ENCODE results near the gene NPHP4.

Gene NPHP4

DNA sequence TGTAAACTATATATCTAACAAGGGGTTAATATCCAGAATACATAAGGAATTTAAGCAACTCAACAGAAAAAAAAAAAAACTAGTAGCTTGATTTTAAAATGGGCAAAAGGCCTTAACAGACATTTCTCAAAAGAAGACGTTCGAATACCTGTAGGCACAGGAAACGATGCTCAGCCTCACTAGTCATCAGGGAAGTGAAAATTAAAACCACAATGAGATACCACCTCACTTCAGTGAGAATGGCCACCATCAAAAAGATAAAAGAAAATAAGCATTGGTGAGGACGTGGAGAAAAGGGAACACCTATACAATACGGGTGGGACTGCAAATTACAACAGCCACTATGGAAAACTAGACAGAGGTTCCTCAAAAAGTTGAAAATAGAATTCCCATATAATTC is 37.3 kb downstream of the NPHP4 start:
- ChIA-PET POLR2A (no interaction called here), CTCF (no interaction called here)
- TF ChIP-seq, protein P1, sequence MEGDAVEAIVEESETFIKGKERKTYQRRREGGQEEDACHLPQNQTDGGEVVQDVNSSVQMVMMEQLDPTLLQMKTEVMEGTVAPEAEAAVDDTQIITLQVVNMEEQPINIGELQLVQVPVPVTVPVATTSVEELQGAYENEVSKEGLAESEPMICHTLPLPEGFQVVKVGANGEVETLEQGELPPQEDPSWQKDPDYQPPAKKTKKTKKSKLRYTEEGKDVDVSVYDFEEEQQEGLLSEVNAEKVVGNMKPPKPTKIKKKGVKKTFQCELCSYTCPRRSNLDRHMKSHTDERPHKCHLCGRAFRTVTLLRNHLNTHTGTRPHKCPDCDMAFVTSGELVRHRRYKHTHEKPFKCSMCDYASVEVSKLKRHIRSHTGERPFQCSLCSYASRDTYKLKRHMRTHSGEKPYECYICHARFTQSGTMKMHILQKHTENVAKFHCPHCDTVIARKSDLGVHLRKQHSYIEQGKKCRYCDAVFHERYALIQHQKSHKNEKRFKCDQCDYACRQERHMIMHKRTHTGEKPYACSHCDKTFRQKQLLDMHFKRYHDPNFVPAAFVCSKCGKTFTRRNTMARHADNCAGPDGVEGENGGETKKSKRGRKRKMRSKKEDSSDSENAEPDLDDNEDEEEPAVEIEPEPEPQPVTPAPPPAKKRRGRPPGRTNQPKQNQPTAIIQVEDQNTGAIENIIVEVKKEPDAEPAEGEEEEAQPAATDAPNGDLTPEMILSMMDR (IDR thresholded peaks at IDR 0.05; ENCODE audit: control extremely low read depth, extremely low read depth, low read depth, missing control alignments): no peak
- no peak for DNase-seq (ENCODE audit: extremely low spot score)

DNA sequence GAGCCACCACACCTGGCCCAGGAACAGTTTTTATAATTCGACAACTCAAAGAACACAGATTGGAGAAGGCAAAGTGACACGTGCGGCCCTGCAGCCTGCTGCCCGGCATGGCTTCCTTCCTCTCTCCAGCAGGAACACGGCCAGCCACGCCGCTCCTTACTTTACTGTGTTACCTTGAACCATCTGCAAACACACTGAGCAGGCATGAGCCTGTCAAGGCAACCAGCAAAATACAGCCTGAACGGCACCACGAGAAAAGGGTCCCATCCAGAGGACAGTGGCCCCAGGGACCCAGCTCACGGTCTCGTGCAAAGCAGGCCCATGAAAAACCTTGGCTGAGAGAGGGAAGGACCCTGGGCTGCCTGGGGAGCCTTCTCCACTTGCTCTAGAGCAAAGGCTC is 38.8 kb downstream of the NPHP4 start:
- POLR2A ChIA-PET: no interaction called here
- TF ChIP-seq, protein P1 (IDR thresholded peaks at IDR 0.05; ENCODE audit: control extremely low read depth, extremely low read depth, low read depth, missing control alignments): no peak
- CTCF ChIA-PET: no interaction called here
- DNase-seq (ENCODE audit: extremely low spot score): no peak

DNA sequence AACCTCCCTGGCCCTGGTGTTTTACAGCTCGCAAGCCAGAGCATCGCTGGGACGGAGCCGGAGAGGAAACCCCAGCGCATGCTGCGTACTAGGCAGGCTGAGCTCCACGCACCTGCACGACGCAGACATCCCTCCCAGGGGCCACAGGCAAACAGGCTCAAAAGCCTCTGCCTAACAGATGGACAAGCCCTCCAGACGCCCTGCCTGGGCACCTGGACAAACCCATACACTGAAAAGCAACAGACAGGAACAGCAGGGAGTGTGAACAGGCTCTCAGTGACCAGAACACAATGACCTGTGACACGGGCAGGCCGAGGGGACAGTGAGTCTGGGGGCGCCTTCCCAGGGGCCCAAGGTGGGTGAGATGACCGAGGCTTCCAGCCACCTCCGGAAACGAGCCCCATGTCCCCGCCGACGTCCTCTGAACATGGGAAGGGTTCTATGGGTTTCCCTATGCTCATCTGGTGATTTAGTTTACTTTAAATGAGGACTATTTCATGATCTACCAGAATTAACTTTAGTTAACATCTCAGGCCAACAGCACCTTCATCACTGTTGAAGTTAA is 40.3 kb downstream of the NPHP4 start:
- ChIA-PET CTCF (no interaction called here), POLR2A (no interaction called here)
- no peak for DNase-seq (ENCODE audit: extremely low spot score)
- TF ChIP-seq, protein P1 (IDR thresholded peaks at IDR 0.05; ENCODE audit: control extremely low read depth, extremely low read depth, low read depth, missing control alignments): no peak

DNA sequence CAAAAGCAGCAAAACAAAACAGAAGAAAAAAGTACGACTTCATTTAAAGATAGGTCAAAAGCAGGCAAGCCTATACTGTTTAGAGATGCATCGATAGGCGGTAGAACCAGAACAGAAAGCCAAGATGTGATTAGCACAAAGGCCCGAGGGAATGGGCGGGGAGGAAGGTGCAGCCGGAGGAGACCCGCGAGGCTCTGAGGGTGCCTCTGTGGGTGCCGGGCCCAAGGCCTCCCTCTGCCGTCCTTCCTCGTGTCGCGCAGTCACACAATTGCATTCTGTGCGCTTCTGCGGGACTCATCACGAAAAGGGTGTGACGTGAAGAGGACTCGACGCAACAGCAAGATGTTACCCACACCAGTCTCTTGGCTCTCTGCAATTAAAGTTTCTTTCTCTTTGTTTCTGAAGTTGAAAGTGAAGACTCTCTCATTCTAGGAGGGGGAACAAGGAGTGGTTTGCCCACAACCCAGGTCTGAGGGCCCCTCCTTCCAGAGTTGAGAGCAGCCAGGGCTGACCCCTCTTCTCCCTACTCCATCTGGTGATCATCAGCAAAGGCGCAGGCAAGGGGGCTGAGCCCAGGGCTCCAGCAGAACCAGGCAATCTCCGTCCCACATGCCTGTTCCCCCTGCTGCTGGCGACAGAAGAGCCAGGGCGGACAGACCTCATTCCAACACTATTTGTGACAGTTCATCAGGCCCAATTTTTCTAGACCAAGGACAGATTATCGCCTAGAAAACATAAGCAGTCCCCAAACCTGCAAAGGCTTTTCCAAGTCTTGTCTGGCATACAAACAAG is 41.0 kb downstream of the NPHP4 start:
- ChIA-PET POLR2A (no interaction called here), CTCF (no interaction called here)
- DNase-seq (ENCODE audit: extremely low spot score): no peak
- TF ChIP-seq, protein P1 (IDR thresholded peaks at IDR 0.05; ENCODE audit: control extremely low read depth, extremely low read depth, low read depth, missing control alignments): no peak

DNA sequence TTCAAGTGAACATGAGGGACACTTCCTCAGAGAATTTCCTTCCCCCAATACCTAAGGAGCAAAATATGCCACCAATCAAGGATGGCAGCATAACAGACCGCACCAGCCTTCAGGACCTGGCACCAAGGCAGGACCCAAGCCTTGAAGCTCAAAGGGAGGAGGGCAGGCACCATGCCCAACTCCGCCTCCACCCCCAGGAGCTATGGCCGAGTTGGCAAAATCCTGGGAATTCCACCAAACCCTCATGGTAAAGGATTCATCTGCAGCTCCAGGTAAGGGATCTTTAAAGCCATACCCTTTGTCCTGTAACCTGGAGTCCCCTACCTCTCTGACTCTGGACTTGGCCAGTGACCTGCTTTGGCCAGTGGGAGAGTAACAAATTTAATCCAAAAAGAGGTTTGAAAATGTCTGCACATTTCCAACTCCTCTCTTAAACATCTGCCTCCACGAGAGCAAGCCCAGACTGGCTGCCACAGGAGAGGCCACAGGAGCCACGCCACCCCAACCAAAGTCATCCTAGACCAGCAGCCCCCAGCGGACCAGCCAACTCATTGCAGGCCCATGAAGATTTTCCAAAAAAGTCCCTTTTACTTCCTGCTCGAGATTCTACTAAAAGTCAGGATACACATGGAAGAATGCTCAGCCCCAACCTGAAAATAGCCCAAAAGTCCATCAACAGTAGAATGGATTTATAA is 41.9 kb downstream of the NPHP4 start:
- POLR2A ChIA-PET: no interaction called here
- CTCF ChIA-PET: no interaction called here
- TF ChIP-seq, protein P1 (IDR thresholded peaks at IDR 0.05; ENCODE audit: control extremely low read depth, extremely low read depth, low read depth, missing control alignments): no peak
- DNase-seq (ENCODE audit: extremely low spot score): no peak

DNA sequence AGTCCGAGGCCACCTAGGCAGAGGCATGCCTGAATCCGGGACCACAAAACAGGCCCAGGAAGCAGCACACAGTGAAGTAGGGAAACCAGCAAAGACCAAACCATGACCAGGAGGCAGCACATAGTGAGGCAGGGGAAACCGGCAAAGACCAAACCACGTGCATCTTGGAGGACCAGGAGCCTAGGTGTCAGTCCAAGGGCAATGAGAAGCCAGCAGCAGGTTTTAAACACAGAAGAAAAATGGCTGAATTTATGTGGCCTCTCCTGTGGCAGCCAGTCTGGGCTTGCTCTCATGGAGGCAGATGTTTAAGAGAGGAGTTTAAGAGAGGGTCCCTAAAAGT is 42.5 kb downstream of the NPHP4 start:
- POLR2A ChIA-PET: no interaction called here
- CTCF ChIA-PET: no interaction called here
- TF ChIP-seq, protein P1 (IDR thresholded peaks at IDR 0.05; ENCODE audit: control extremely low read depth, extremely low read depth, low read depth, missing control alignments): no peak
- DNase-seq (ENCODE audit: extremely low spot score): no peak

Measured in GM10248 (cell line).